ENCODE measurements around the gene FLYWCH1. TPM values are rescaled to one million over a fixed set of nuclear protein-coding genes. Genes with fewer than 3 reads are reported as not detected.
A peak's percentile ranks its signal among the peaks of the same experiment; 100 is the strongest.

FLYWCH1 gene
- total and polyA plus RNA-seq, 9 of the 15 experiments (the other 6 are each of a cell fraction or from before 2014, with no cell fraction given): 0.18 to 33.6 (median 11.3) TPM

DNA sequence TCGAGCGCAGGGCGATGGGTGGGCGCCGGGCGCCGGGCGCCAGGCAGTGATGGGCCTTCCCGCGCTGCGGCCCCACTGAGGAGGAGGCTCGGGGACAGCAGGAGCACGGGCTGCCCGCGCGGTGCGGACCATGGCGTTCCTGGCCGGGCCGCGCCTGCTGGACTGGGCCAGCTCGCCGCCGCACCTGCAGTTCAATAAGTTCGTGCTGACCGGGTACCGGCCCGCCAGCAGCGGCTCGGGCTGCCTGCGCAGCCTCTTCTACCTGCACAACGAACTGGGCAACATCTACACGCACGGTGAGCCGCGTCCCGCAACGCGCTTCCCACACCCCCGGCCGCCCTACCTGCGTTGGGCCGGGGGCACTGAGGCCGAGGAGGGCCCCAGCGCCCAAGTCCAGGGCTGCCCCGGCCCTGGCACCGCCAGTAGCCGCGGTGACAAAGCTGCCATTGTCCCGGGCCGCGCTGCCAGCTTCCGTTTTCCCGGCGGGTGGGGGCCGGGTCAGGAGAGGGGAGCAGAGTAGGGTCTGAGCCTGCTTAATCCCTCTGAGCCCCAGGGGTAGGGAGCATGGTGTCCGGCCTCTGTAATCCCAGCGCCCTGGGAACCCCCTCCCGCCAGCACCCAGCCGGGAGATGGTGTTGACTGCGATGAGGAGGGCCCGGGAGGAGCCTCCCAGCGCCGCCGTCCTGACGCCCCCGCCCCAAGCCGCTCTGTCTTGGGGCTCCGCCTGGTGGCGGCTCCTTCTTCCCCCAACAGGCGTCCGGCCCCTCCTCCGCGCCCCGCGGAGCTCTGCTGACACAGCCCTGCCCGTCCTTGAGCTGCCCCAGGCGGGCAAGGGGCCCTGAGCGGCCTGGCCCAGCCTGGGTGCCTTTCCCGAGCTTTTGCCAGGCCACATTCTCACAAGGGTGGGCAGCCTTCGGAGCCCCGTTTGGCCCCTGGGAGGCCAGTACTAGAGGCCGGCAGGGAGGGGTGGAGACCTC lies 58.1 kb downstream of the FLYWCH1 start (continued):
- TF ChIP-seq STAT5B (CRISPR knock-in tag; IDR thresholded peaks at IDR 0.05) (no peak), XRCC4 (IDR thresholded peaks at IDR 0.05; ENCODE audit: extremely low read depth, insufficient read depth, insufficient read length) (no peak), RFX1 (IDR thresholded peaks at IDR 0.05) (no peak), ZNF263 (CRISPR knock-in tag; IDR thresholded peaks at IDR 0.05; ENCODE audit: borderline replicate concordance) (peak; percentile 91), RFX7 (CRISPR knock-in tag; IDR thresholded peaks at IDR 0.05) (no peak), MEF2D (tag; conservative IDR thresholded peaks at IDR 0.05; ENCODE audit: low read depth) (no peak), ZNF3 (CRISPR knock-in tag; IDR thresholded peaks at IDR 0.05) (no peak), MTA3 (IDR thresholded peaks at IDR 0.05; ENCODE audit: borderline replicate concordance) (peak; percentile 76), RBFOX2 (IDR thresholded peaks at IDR 0.05; ENCODE audit: low read depth, low read length) (peak; percentile 67), ZNF184 (CRISPR knock-in tag; IDR thresholded peaks at IDR 0.05) (no peak), ETV1 (tag; conservative IDR thresholded peaks at IDR 0.05; ENCODE audit: low read depth) (0 out of 2 replicates have a peak, but pooled peaks have one; percentile 37), HDAC1 (IDR thresholded peaks at IDR 0.05) (peak in 1 of 2 experiments; percentile 56; a peak in 2 of 4 replicates), GATAD2B (IDR thresholded peaks at IDR 0.05; ENCODE audit: borderline replicate concordance) (peak; percentile 25; the same call in 1 of the 2 replicates)
- TF ChIP-seq, protein P1, sequence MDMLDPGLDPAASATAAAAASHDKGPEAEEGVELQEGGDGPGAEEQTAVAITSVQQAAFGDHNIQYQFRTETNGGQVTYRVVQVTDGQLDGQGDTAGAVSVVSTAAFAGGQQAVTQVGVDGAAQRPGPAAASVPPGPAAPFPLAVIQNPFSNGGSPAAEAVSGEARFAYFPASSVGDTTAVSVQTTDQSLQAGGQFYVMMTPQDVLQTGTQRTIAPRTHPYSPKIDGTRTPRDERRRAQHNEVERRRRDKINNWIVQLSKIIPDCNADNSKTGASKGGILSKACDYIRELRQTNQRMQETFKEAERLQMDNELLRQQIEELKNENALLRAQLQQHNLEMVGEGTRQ (CRISPR knock-in tag; IDR thresholded peaks at IDR 0.05): no peak
- TF ChIP-seq, protein P2, sequence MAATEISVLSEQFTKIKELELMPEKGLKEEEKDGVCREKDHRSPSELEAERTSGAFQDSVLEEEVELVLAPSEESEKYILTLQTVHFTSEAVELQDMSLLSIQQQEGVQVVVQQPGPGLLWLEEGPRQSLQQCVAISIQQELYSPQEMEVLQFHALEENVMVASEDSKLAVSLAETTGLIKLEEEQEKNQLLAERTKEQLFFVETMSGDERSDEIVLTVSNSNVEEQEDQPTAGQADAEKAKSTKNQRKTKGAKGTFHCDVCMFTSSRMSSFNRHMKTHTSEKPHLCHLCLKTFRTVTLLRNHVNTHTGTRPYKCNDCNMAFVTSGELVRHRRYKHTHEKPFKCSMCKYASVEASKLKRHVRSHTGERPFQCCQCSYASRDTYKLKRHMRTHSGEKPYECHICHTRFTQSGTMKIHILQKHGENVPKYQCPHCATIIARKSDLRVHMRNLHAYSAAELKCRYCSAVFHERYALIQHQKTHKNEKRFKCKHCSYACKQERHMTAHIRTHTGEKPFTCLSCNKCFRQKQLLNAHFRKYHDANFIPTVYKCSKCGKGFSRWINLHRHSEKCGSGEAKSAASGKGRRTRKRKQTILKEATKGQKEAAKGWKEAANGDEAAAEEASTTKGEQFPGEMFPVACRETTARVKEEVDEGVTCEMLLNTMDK (IDR thresholded peaks at IDR 0.05; ENCODE audit: borderline replicate concordance, insufficient read depth, low read depth, low read length, poor library complexity, severe bottlenecking): peak; percentile 67
- TF ChIP-seq, protein P3, sequence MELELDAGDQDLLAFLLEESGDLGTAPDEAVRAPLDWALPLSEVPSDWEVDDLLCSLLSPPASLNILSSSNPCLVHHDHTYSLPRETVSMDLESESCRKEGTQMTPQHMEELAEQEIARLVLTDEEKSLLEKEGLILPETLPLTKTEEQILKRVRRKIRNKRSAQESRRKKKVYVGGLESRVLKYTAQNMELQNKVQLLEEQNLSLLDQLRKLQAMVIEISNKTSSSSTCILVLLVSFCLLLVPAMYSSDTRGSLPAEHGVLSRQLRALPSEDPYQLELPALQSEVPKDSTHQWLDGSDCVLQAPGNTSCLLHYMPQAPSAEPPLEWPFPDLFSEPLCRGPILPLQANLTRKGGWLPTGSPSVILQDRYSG (tag; conservative IDR thresholded peaks at IDR 0.05; ENCODE audit: low read depth): no peak
- TF ChIP-seq, protein P4, sequence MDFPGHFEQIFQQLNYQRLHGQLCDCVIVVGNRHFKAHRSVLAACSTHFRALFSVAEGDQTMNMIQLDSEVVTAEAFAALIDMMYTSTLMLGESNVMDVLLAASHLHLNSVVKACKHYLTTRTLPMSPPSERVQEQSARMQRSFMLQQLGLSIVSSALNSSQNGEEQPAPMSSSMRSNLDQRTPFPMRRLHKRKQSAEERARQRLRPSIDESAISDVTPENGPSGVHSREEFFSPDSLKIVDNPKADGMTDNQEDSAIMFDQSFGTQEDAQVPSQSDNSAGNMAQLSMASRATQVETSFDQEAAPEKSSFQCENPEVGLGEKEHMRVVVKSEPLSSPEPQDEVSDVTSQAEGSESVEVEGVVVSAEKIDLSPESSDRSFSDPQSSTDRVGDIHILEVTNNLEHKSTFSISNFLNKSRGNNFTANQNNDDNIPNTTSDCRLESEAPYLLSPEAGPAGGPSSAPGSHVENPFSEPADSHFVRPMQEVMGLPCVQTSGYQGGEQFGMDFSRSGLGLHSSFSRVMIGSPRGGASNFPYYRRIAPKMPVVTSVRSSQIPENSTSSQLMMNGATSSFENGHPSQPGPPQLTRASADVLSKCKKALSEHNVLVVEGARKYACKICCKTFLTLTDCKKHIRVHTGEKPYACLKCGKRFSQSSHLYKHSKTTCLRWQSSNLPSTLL (IDR thresholded peaks at IDR 0.05): no peak
- TF ChIP-seq, protein P5, sequence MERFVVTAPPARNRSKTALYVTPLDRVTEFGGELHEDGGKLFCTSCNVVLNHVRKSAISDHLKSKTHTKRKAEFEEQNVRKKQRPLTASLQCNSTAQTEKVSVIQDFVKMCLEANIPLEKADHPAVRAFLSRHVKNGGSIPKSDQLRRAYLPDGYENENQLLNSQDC (CRISPR knock-in tag; IDR thresholded peaks at IDR 0.05): no peak
- TF ChIP-seq, protein P6, sequence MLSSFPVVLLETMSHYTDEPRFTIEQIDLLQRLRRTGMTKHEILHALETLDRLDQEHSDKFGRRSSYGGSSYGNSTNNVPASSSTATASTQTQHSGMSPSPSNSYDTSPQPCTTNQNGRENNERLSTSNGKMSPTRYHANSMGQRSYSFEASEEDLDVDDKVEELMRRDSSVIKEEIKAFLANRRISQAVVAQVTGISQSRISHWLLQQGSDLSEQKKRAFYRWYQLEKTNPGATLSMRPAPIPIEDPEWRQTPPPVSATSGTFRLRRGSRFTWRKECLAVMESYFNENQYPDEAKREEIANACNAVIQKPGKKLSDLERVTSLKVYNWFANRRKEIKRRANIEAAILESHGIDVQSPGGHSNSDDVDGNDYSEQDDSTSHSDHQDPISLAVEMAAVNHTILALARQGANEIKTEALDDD (IDR thresholded peaks at IDR 0.05): no peak

Measured in K562 (cell line).